ENCODE results near the gene DPP9. TPM values are rescaled to one million over a fixed set of nuclear protein-coding genes. Genes with fewer than 3 reads are reported as not detected.
A peak's percentile ranks its signal among the peaks of the same experiment; 100 is the strongest.

The DPP9 gene
- total and polyA plus RNA-seq, 2 of the 13 experiments (the other 11 are each of a cell fraction or from before 2014, with no cell fraction given), result 8.4 to 25.8 TPM

DNA sequence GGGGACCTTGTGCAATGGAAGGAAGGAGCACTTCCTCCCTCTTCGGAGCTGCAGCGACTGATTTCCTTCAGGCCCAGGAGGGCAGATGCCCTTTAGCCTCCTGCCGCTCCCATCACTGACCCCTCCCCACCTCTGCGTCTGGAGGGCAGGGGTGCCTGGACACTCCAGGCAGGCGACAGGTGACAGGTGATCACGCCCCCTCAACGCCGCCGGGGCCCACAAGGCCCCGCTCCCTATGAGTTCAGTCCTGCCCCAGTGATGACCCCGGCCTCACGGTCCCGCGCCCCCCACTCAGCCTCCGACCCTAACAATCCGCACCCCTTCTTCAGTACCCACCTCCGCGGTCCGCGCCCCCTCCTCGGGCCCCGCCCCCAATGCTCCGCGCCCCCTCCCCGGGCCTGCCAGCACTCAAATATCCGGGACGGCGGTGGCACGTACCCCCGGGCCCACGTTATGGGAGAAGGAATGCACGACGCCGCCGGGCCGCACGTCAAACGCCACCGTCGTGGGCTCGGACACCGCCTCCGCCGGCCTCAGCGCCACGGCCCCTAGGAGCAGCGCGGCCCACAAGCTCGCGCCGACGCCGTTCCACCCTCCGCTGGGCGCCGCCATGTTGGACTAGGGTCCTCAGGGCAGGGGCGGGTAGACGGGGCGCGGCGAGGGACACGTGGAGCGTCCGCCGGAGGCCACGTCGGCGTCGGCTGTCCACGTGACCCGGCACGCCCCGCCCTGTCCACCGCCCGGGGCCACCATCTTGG, 53.7 kb downstream of the DPP9 start, which contains the start of gene MYDGF (continued):
- TF ChIP-seq, protein P1, sequence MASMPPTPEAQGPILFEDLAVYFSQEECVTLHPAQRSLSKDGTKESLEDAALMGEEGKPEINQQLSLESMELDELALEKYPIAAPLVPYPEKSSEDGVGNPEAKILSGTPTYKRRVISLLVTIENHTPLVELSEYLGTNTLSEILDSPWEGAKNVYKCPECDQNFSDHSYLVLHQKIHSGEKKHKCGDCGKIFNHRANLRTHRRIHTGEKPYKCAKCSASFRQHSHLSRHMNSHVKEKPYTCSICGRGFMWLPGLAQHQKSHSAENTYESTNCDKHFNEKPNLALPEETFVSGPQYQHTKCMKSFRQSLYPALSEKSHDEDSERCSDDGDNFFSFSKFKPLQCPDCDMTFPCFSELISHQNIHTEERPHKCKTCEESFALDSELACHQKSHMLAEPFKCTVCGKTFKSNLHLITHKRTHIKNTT (CRISPR knock-in tag; IDR thresholded peaks at IDR 0.05), result no peak
- 0 out of 2 replicates have a peak, but pooled peaks have one; percentile 77 for TF ChIP-seq KDM5B (CRISPR knock-in tag; IDR thresholded peaks at IDR 0.05; ENCODE audit: borderline replicate concordance)
- 0 out of 2 replicates have a peak, but pooled peaks have one; percentile 0 for TF ChIP-seq PHF21A (CRISPR knock-in tag; IDR thresholded peaks at IDR 0.05)
- TF ChIP-seq, protein P2, sequence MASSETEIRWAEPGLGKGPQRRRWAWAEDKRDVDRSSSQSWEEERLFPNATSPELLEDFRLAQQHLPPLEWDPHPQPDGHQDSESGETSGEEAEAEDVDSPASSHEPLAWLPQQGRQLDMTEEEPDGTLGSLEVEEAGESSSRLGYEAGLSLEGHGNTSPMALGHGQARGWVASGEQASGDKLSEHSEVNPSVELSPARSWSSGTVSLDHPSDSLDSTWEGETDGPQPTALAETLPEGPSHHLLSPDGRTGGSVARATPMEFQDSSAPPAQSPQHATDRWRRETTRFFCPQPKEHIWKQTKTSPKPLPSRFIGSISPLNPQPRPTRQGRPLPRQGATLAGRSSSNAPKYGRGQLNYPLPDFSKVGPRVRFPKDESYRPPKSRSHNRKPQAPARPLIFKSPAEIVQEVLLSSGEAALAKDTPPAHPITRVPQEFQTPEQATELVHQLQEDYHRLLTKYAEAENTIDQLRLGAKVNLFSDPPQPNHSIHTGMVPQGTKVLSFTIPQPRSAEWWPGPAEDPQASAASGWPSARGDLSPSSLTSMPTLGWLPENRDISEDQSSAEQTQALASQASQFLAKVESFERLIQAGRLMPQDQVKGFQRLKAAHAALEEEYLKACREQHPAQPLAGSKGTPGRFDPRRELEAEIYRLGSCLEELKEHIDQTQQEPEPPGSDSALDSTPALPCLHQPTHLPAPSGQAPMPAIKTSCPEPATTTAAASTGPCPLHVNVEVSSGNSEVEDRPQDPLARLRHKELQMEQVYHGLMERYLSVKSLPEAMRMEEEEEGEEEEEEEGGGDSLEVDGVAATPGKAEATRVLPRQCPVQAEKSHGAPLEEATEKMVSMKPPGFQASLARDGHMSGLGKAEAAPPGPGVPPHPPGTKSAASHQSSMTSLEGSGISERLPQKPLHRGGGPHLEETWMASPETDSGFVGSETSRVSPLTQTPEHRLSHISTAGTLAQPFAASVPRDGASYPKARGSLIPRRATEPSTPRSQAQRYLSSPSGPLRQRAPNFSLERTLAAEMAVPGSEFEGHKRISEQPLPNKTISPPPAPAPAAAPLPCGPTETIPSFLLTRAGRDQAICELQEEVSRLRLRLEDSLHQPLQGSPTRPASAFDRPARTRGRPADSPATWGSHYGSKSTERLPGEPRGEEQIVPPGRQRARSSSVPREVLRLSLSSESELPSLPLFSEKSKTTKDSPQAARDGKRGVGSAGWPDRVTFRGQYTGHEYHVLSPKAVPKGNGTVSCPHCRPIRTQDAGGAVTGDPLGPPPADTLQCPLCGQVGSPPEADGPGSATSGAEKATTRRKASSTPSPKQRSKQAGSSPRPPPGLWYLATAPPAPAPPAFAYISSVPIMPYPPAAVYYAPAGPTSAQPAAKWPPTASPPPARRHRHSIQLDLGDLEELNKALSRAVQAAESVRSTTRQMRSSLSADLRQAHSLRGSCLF (CRISPR knock-in tag; IDR thresholded peaks at IDR 0.05; ENCODE audit: borderline replicate concordance), result no peak
- TF ChIP-seq FOXP1 (IDR thresholded peaks at IDR 0.05), result no peak
- TF ChIP-seq FOXP1 (CRISPR knock-in tag; IDR thresholded peaks at IDR 0.05), result no peak
- TF ChIP-seq, protein P3, sequence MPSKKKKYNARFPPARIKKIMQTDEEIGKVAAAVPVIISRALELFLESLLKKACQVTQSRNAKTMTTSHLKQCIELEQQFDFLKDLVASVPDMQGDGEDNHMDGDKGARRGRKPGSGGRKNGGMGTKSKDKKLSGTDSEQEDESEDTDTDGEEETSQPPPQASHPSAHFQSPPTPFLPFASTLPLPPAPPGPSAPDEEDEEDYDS (CRISPR knock-in tag; IDR thresholded peaks at IDR 0.05), result peak; percentile 93
- TF ChIP-seq, protein P4, sequence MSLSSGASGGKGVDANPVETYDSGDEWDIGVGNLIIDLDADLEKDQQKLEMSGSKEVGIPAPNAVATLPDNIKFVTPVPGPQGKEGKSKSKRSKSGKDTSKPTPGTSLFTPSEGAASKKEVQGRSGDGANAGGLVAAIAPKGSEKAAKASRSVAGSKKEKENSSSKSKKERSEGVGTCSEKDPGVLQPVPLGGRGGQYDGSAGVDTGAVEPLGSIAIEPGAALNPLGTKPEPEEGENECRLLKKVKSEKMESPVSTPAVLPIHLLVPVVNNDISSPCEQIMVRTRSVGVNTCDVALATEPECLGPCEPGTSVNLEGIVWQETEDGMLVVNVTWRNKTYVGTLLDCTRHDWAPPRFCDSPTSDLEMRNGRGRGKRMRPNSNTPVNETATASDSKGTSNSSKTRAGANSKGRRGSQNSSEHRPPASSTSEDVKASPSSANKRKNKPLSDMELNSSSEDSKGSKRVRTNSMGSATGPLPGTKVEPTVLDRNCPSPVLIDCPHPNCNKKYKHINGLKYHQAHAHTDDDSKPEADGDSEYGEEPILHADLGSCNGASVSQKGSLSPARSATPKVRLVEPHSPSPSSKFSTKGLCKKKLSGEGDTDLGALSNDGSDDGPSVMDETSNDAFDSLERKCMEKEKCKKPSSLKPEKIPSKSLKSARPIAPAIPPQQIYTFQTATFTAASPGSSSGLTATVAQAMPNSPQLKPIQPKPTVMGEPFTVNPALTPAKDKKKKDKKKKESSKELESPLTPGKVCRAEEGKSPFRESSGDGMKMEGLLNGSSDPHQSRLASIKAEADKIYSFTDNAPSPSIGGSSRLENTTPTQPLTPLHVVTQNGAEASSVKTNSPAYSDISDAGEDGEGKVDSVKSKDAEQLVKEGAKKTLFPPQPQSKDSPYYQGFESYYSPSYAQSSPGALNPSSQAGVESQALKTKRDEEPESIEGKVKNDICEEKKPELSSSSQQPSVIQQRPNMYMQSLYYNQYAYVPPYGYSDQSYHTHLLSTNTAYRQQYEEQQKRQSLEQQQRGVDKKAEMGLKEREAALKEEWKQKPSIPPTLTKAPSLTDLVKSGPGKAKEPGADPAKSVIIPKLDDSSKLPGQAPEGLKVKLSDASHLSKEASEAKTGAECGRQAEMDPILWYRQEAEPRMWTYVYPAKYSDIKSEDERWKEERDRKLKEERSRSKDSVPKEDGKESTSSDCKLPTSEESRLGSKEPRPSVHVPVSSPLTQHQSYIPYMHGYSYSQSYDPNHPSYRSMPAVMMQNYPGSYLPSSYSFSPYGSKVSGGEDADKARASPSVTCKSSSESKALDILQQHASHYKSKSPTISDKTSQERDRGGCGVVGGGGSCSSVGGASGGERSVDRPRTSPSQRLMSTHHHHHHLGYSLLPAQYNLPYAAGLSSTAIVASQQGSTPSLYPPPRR (CRISPR knock-in tag; IDR thresholded peaks at IDR 0.05; ENCODE audit: borderline replicate concordance), result peak; percentile 56; the same call in 1 of the 2 replicates
- TF ChIP-seq, protein P5, sequence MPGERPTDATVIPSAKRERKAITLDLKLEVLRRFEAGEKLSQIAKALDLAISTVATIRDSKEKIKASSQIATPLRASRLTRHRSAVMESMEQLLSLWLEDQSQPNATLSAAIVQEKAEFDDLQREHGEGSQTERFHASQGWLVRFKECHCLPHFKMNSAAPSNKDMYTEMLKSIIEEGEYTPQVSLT (CRISPR knock-in tag; IDR thresholded peaks at IDR 0.05; ENCODE audit: borderline replicate concordance, low read depth), result no peak
- peak; percentile 49; the same call in 1 of the 2 replicates for TF ChIP-seq POLR2AphosphoS2 (IDR thresholded peaks at IDR 0.05; ENCODE audit: low read depth, low read length)
- TF ChIP-seq ZNF124 (CRISPR knock-in tag; IDR thresholded peaks at IDR 0.05), result no peak; the same call in 1 of the 2 replicates
- TF ChIP-seq ZNF17 (CRISPR knock-in tag; IDR thresholded peaks at IDR 0.05), result no peak
- TF ChIP-seq, protein P6, sequence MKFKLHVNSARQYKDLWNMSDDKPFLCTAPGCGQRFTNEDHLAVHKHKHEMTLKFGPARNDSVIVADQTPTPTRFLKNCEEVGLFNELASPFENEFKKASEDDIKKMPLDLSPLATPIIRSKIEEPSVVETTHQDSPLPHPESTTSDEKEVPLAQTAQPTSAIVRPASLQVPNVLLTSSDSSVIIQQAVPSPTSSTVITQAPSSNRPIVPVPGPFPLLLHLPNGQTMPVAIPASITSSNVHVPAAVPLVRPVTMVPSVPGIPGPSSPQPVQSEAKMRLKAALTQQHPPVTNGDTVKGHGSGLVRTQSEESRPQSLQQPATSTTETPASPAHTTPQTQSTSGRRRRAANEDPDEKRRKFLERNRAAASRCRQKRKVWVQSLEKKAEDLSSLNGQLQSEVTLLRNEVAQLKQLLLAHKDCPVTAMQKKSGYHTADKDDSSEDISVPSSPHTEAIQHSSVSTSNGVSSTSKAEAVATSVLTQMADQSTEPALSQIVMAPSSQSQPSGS (CRISPR knock-in tag; IDR thresholded peaks at IDR 0.05), result no peak
- TF ChIP-seq MED8 (CRISPR knock-in tag; IDR thresholded peaks at IDR 0.05; ENCODE audit: insufficient replicate concordance), result no peak
- TF ChIP-seq NR2F1 (CRISPR knock-in tag; IDR thresholded peaks at IDR 0.05), result no peak
